ENCODE measurements around the gene POM121.
"Not testable (repeated sequence)": the region's sequence is repeated elsewhere in the genome, so short reads cannot be mapped to it uniquely, and the experiment has no call there.

DNA sequence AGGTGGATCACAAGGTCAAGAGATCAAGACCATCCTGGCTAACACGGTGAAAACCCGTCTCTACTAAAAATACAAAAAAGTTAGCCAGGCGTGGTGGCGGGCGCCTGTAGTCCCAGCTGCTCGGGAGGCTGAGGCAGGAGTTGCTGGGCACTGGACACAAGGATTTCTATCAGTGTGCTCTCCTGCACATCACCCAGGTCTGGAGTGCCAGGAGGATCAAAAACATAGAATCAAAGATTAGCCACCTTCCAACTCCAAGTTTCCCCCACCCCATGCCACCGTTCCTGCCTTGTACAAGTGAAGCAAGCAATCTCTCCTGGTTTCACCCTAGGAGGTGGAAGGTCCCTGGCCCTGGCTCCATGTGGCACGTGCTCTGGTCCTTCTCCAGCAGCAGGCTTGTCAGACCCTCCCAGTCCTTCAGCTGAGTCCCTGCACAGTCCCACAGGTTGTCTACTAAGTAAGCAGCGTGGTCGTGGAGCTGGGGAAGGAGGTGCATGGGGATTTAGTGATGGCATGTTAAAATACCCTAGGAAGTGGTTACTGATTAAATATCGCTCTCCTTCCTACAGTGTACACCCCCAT lies 73.1 kb downstream of the POM121 start:
- not testable (repeated sequence) for TF ChIP-seq CTBP1 (IDR thresholded peaks at IDR 0.05; ENCODE audit: borderline replicate concordance); TARDBP (IDR thresholded peaks at IDR 0.05); FOXM1 (IDR thresholded peaks at IDR 0.05; ENCODE audit: borderline replicate concordance); ELF4 (IDR thresholded peaks at IDR 0.05); BHLHE40 (IDR thresholded peaks at IDR 0.05; ENCODE audit: borderline replicate concordance); FOXA1 (IDR thresholded peaks at IDR 0.05); SP1 (IDR thresholded peaks at IDR 0.05); ZNF384 (IDR thresholded peaks at IDR 0.05); FOXK2 (IDR thresholded peaks at IDR 0.05); LEF1 (IDR thresholded peaks at IDR 0.05; ENCODE audit: borderline replicate concordance); HDGF (IDR thresholded peaks at IDR 0.05; ENCODE audit: borderline replicate concordance); SUZ12 (IDR thresholded peaks at IDR 0.05)
- TF ChIP-seq, protein P1, sequence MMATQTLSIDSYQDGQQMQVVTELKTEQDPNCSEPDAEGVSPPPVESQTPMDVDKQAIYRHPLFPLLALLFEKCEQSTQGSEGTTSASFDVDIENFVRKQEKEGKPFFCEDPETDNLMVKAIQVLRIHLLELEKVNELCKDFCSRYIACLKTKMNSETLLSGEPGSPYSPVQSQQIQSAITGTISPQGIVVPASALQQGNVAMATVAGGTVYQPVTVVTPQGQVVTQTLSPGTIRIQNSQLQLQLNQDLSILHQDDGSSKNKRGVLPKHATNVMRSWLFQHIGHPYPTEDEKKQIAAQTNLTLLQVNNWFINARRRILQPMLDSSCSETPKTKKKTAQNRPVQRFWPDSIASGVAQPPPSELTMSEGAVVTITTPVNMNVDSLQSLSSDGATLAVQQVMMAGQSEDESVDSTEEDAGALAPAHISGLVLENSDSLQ (IDR thresholded peaks at IDR 0.05), result not testable (repeated sequence)
